NB4 (cell line): ENCODE data around the gene TMEM239.
A peak's percentile ranks its signal among the peaks of the same experiment; 100 is the strongest.

Experiments
- DNase-seq: peaks from one replicate; pipeline ENCODE4 v3.0.0; 2010; ENCODE audit warnings: low read depth
- H3K4me3 ChIP-seq: one replicate; pipeline ENCODE4 v1.5.1; 2011; ENCODE audit warnings: mild to moderate bottlenecking, low read depth, low read length, moderate library complexity
- CTCF ChIP-seq: IDR thresholded peaks from one replicate; pipeline ENCODE4 v1.5.1; 2012; ENCODE audit warnings: low read depth, low read length
- MAX ChIP-seq: IDR thresholded peaks from 2 replicates; pipeline ENCODE4 v1.6.1; 2011; ENCODE audit warnings: low read depth, low read length
- MYC ChIP-seq: IDR thresholded peaks from 2 replicates; pipeline ENCODE4 v1.6.1; 2011; ENCODE audit warnings: low read depth, low read length
- POLR2A ChIP-seq: IDR thresholded peaks from 2 replicates; pipeline ENCODE4 v1.6.1; 2011; ENCODE audit warnings: mild to moderate bottlenecking; ENCODE audit not compliant: insufficient read length; ENCODE audit errors: extremely low read depth

The TMEM239 gene

GRCh38 chr20:2775139-2775538 lies 41.0 kb upstream of the TMEM239 start:
- no peak overlapping the region for H3K4me3 ChIP-seq
- TF ChIP-seq POLR2A (no peak), MYC (no peak), CTCF (no peak), MAX (no peak)
- no peak for DNase-seq

GRCh38 chr20:2778602-2779321 lies 37.4 kb upstream of the TMEM239 start:
- H3K4me3 ChIP-seq: no peak overlapping the region
- no peak for DNase-seq
- TF ChIP-seq MAX (no peak), POLR2A (no peak), MYC (no peak), CTCF (no peak)

GRCh38 chr20:2780948-2781347 lies 35.2 kb upstream of the TMEM239 start:
- DNase-seq: no peak
- TF ChIP-seq CTCF (peak; percentile 7), MAX (no peak)
- no peak overlapping the region for H3K4me3 ChIP-seq

GRCh38 chr20:2783908-2784566 lies 32.1 kb upstream of the TMEM239 start:
- no peak overlapping the region for H3K4me3 ChIP-seq
- TF ChIP-seq MYC: no peak
- no peak for TF ChIP-seq POLR2A
- no peak for TF ChIP-seq MAX
- TF ChIP-seq CTCF: no peak
- DNase-seq: no peak

- H3K4me3 ChIP-seq: no peak overlapping the region
- no peak for DNase-seq
- no peak for TF ChIP-seq POLR2A
- TF ChIP-seq MYC: no peak
- TF ChIP-seq MAX: no peak
- no peak for TF ChIP-seq CTCF
Measured at GRCh38 chr20:2793471-2793870, 22.7 kb upstream of the TMEM239 start.
